ENCODE results near the gene ARSG.
"Not testable (repeated sequence)": the region's sequence is repeated elsewhere in the genome, so short reads cannot be mapped to it uniquely, and the experiment has no call there.

ARSG gene

DNA sequence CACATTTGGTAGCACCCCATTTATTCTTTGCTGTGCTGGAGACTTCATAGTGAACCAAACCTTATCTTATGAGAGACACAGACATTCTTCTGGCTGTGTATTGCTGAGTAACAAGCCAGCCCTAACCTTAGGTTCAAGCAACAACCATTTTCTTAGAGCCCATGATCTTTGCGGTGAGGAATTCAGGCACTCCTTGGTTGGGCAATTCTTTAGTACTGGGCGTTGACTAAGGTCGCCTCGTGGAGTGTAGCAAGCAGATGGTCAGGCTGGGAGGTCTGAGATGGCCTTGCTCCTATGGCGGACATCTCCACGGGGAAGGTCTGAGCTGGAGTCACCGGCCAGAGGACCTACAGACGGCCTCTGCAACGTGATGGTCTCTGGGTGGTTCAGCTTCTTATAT is 43.1 kb downstream of the ARSG start:
- DNase-seq, result no peak

GRCh38 chr17:68341482-68341881 is 50.2 kb downstream of the ARSG start:
- no peak for DNase-seq

DNA sequence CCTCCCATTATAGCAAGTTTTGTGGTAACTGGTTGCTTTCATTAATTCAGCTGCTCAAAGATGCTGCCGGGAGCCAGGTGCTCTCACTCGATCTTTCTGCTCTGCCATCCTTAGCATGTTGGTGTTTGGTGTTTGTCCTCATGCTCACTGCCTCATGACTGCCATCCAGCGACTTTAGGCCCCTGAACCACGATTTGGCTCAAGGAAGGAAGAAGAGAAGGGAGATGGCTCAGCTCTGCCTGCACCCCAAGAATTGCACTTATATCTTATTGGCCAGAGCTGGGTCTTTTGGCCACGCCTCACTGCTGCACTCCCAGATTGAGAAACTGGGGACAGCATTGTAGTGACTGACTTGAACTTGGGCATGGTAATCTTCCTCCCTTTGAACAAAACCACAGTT is 52.7 kb downstream of the ARSG start:
- no peak for DNase-seq

GRCh38 chr17:68344701-68345136 is 53.4 kb downstream of the ARSG start:
- DNase-seq, result no peak

- no peak for DNase-seq
Measured at GRCh38 chr17:68346448-68346847, 55.2 kb downstream of the ARSG start.

DNA sequence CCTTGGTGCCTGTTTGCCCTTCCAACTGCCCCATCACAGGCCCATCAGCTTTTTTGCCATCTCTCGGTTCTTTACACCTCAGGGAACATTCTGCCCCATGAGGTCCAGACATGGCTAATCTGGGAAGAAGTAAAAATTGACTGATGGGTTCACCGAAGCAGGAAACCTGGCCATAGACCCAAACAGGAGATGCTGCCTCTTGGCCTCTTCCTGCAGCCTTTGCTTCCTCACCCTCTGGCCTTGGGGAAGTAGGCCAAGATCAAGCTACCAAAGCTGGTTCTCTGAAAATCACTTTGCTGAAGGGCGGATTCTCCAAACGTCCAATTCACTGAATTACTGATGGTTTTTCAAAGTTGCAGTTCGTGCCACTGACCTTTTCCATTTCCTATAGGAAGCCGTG is 56.1 kb downstream of the ARSG start:
- DNase-seq, result no peak

DNA sequence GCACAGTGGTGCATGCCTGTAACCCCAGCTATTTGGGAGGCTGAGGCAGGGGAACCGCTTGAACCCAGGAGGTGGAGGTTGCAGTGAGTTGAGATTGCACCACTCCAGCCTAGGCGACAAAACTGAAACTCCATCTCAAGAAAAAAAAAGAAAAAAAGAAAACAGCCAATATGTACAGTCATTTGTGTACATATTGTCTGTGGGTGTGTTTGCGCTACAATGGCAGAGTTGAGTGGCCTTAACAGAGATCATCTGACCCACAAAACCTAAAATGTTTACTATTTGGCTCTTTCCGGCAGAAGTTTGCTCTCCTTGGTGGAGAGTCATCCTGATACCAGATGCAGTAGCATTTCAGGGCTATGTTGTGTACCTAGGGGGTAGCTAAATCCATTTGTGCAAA is 57.9 kb downstream of the ARSG start:
- DNase-seq, result no peak

GRCh38 chr17:68351395-68351794 is 60.1 kb downstream of the ARSG start:
- DNase-seq, result no peak

- DNase-seq, result no peak
Measured at GRCh38 chr17:68352041-68352440, 60.7 kb downstream of the ARSG start.

DNA sequence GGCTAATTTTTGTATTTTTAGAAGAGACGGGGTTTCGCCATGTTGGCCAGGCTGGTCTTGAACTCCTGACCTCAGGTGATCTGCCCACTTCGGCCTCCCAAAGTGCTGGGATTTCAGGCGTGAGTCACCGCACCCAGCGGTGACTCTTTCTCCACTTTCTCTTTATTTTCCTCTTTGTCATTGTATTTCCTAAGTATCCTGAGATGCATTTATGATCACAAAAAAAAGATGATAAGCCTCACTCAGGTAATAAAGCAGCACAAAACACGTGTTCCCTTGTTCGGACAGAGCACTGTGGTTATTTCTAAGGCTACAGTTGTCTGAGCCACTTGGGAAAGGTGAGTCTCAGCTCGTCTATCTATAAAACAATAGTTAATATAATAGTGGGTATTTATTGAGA is 61.4 kb downstream of the ARSG start:
- DNase-seq, result not testable (repeated sequence)

DNA sequence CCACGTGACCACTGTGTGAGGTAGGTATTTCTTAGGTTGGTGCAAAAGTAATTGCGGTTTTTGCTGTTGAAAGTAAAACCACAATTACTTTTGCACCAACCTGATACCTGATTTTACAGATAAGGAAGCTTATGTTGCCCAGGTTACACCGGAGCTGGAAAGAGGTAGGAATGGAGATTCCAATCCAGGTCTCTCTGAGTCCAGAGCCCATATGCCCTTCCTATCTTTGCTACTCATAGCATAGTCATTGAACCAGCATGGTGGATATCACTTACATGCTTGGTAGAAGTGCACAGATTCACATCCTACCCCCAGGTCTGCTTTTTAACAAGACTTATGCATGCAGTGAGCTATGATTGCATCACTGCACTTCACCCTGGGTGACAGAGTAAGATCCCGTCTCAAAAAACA is 61.8 kb downstream of the ARSG start:
- DNase-seq, result no peak

DNA sequence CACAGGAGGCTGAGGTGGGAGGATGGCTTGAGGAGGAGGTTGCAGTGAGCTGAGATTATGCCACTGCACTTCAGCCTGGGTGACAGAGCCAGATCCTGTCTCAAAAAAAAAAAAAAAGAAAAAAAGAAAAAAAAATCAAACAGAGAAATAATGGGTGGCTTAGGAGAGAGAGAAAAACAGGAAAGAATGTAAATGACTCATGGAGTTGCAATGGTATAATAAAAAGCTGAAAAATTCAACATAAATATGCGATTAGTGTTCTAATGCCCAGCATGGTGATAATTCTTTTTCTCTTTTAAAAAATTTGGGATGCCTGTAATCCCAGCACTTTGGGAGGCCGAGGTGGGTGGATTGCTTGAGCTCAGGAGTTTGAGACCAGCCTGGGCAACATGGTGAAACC is 63.0 kb downstream of the ARSG start:
- not testable (repeated sequence) for DNase-seq

GRCh38 chr17:68355108-68355507 is 63.8 kb downstream of the ARSG start:
- not testable (repeated sequence) for DNase-seq

DNA sequence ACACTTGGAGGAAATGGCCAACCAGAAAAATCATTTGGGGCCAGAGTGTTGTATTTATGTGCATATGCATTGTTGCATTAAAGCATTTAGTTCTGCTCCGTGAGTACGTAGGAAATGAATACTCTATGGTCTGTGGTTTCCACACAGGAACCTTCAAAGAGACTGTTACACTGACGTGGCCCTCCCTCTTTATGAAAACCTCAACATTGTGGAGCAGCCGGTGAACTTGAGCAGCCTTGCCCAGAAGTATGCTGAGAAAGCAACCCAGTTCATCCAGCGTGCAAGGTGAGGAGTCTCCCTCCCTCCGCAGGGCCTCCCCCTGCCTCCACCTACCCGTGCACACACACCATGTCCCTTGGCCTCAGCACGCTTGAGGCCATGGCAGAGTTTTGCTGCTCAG is 65.2 kb downstream of the ARSG start:
- DNase-seq, result no peak

- DNase-seq, result no peak
Measured at GRCh38 chr17:68356949-68357455, 65.7 kb downstream of the ARSG start.

- no peak for DNase-seq
Measured at GRCh38 chr17:68357886-68358285, 66.6 kb downstream of the ARSG start.

DNA sequence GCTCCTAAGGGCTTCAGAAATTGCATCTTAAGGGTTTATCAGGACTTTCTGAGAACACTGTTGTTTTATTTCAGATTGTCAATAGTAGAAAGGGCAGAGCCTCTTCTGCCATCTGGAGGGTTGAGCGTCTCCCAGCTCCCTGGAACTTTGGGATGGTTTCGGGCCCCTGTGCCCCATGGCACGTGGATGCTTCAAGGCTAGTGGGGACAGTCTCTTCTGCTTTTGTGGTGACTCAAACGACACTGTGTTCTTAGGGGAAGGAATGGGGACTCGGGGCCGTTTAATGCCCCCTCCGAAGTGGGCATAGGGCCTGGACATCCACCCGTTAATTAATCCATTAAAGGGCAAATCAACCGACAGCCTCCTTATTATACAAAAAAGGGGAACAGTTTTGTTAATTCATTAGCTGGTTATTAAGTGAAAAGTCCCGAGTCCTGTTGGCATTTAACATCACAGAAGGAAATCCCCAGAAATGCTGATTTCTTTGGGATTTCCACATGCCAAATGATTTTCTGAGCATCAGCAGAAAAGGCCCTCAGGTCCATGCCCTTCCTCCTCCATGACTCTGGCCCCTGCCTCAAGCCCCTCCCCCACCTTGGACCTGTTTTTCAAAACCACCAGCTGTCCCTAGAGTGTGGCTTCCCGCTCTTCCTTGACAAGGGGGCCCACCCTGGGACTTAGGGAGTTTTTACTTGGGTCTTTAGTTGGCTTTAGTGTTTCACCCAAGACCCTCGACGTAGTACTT is 68.7 kb downstream of the ARSG start:
- DNase-seq, result no peak

DNA sequence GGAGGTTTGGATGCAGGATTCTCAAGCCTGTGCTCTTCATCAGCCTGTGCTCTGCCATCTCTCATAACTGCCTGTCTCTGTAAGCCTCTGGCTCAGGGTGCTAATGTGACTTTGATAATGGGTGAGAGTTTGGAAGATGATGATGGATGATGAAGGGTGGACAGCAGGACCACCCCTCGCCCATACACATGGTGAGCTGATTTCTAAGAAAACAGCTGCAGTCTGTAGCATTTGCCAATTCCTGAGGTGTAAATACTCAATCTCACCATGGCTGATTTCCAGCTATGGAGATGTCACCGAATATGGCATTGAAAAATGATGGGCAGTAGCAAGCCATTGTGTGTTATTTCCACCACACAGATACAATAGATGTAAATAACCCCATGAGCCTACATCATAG is 74.2 kb downstream of the ARSG start:
- DNase-seq, result no peak

DNA sequence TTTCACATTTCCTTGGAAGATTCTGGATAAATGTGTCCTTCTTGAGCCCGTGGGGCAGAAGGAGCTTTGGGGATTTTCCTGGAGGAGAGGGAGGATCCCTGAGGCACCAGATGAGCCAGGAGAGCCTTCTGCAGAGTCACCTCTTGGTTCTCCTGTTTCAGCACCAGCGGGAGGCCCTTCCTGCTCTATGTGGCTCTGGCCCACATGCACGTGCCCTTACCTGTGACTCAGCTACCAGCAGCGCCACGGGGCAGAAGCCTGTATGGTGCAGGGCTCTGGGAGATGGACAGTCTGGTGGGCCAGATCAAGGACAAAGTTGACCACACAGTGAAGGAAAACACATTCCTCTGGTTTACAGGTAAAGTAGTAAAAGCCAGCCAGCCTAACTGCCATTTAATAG is 77.1 kb downstream of the ARSG start:
- no peak for DNase-seq

- DNase-seq, result no peak
Measured at GRCh38 chr17:68375566-68375965, 84.3 kb downstream of the ARSG start.

- not testable (repeated sequence) for DNase-seq
Measured at GRCh38 chr17:68376178-68376577, 84.9 kb downstream of the ARSG start.

DNA sequence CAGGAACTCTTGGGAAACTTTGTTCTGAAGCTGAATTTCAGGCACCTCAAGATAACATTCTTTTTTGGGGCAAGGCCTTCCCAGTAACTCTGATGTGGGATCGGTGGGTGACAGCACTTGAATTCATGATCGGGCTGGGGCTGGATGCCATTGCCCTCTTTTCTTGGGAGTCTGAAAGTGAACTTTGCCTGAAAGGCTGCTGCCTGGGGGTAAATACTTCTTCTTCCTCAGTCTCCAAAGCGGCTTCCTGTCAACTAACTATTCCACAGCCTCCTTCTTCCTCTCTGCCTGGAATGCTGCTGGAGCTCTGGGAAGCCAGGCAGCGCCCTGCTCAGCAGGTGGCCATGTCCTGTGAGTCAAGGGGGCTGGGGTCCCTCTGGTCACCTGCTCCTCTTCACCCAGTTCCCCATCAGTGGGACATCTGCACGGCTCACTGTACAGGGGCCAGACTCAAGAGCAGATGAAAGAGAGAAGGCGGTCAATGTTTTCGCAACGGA is 86.5 kb downstream of the ARSG start:
- no peak for DNase-seq

- DNase-seq, result no peak
Measured at GRCh38 chr17:68378268-68379176, 87.2 kb downstream of the ARSG start.

- DNase-seq, result no peak
Measured at GRCh38 chr17:68379177-68379510, 87.8 kb downstream of the ARSG start.
